GM08714 (cell line): ENCODE data around the gene HNF1B.

Experiments used
- H3K4me3 ChIP-seq: fragments of 200-500 bp; sonication (Bioruptor generic); 2 replicates; pipeline ENCODE4 v1.5.1; 2014; ENCODE audit warnings: mild to moderate bottlenecking, low read length, inconsistent platforms
- ZNF274 ChIP-seq: IDR thresholded peaks from 2 replicates; pipeline ENCODE4 v1.6.1; 2012; ENCODE audit warnings: mild to moderate bottlenecking, low read depth, low read length

HNF1B gene

GRCh38 chr17:37731056-37731455 lies 13.8 kb downstream of the HNF1B start:
- H3K4me3 ChIP-seq, result no peak overlapping the region
- TF ChIP-seq ZNF274, result no peak

- TF ChIP-seq ZNF274, result no peak
- no peak overlapping the region for H3K4me3 ChIP-seq
These were observed 15.0 kb downstream of the HNF1B start for GRCh38 chr17:37729905-37730304.

GRCh38 chr17:37726891-37727675 lies 17.8 kb downstream of the HNF1B start:
- no peak for TF ChIP-seq ZNF274
- no peak overlapping the region for H3K4me3 ChIP-seq

GRCh38 chr17:37726248-37726647 lies 18.6 kb downstream of the HNF1B start:
- TF ChIP-seq ZNF274, result no peak
- no peak overlapping the region for H3K4me3 ChIP-seq

GRCh38 chr17:37725601-37726146 lies 19.2 kb downstream of the HNF1B start:
- H3K4me3 ChIP-seq, result no peak overlapping the region
- TF ChIP-seq ZNF274, result no peak

- no peak for TF ChIP-seq ZNF274
- no peak overlapping the region for H3K4me3 ChIP-seq
These were observed 19.8 kb downstream of the HNF1B start for GRCh38 chr17:37725021-37725595.

- H3K4me3 ChIP-seq, result no peak overlapping the region
- no peak for TF ChIP-seq ZNF274
These were observed 23.9 kb downstream of the HNF1B start for GRCh38 chr17:37720989-37721388.

- no peak for TF ChIP-seq ZNF274
- H3K4me3 ChIP-seq, result no peak overlapping the region
These were observed 25.0 kb downstream of the HNF1B start for GRCh38 chr17:37719866-37720265.

GRCh38 chr17:37718324-37719048 lies 26.4 kb downstream of the HNF1B start:
- no peak overlapping the region for H3K4me3 ChIP-seq
- no peak for TF ChIP-seq ZNF274

GRCh38 chr17:37717627-37718323 lies 27.1 kb downstream of the HNF1B start:
- TF ChIP-seq ZNF274, result no peak
- no peak overlapping the region for H3K4me3 ChIP-seq

GRCh38 chr17:37714897-37715296 lies 30.0 kb downstream of the HNF1B start:
- no peak for TF ChIP-seq ZNF274

GRCh38 chr17:37713624-37714023 lies 31.2 kb downstream of the HNF1B start:
- no peak overlapping the region for H3K4me3 ChIP-seq
- TF ChIP-seq ZNF274, result no peak

More at GRCh38 chr17:37714897-37715296, 30.0 kb downstream of the HNF1B start:
- H3K4me3 ChIP-seq, result no peak overlapping the region

GRCh38 chr17:37713028-37713431 lies 31.8 kb downstream of the HNF1B start:
- TF ChIP-seq ZNF274, result no peak
- H3K4me3 ChIP-seq, result no peak overlapping the region

GRCh38 chr17:37711113-37711512 lies 33.7 kb downstream of the HNF1B start:
- no peak for TF ChIP-seq ZNF274
- no peak overlapping the region for H3K4me3 ChIP-seq
